H1 (cell line): Measurements from ENCODE around the gene NAA11. TPM values are rescaled to one million over a fixed set of nuclear protein-coding genes. Genes with fewer than 3 reads are reported as not detected.

ENCODE experiments used
- CTCF ChIA-PET: fragments of 300-600 bp; sonication (Branson Sonifier 250); formaldehyde crosslinking; loops from one replicate; lab custom pipeline; 2021; ENCODE audit not compliant: partially characterized antibody; lab: Charles Lee
- POLR2A ChIA-PET: fragments of 300-600 bp; sonication (Branson Sonifier 250); formaldehyde crosslinking; loops from one replicate; lab custom pipeline; 2021; ENCODE audit warnings: inconsistent platforms; ENCODE audit not compliant: partially characterized antibody; lab: Charles Lee
- DNase-seq, 2 experiments: peaks; one replicate each; pipeline versions ENCODE4 v3.0.0 to v3.0.0-alpha.2; 2010 to 2022; ENCODE audit warnings: low spot score in 2 of 2, low read depth in 1 of 2, mixed read lengths in 1 of 2
- FAIRE-seq: peaks from 2 replicates; lab custom pipeline; 2011; peaks lifted over from hg19 to GRCh38; lab: Jason Lieb, UNC
- H2AFZ ChIP-seq: 2 replicates; pipeline ENCODE4 v1.8.1; 2012; ENCODE audit warnings: low read length, inconsistent platforms
- H2AK5ac ChIP-seq: 2 replicates; pipeline ENCODE4 v1.6.1; 2013; ENCODE audit warnings: low read depth, low read length
- H2BK120ac ChIP-seq: replicated peaks from 2 replicates; pipeline ENCODE3; 2013; ENCODE audit warnings: low read depth, low read length, inconsistent platforms
- H2BK12ac ChIP-seq: 2 replicates; pipeline ENCODE4 v1.6.1; 2013; ENCODE audit warnings: low read depth, low read length
- H2BK15ac ChIP-seq: 2 replicates; pipeline ENCODE4 v1.6.1; 2013; ENCODE audit warnings: low read length
- H2BK20ac ChIP-seq: 2 replicates; pipeline ENCODE4 v1.6.1; 2013; ENCODE audit warnings: low read length
- H2BK5ac ChIP-seq: 2 replicates; pipeline ENCODE4 v1.6.1; 2013; ENCODE audit warnings: low read depth, low read length
- H3K14ac ChIP-seq: 2 replicates; pipeline ENCODE4 v1.6.1; 2013; ENCODE audit warnings: inconsistent platforms; ENCODE audit not compliant: insufficient read length
- H3K18ac ChIP-seq: 2 replicates; pipeline ENCODE4 v1.6.1; 2013; ENCODE audit warnings: low read length; ENCODE audit errors: extremely low read depth
- H3K23ac ChIP-seq: 2 replicates; pipeline ENCODE4 v1.6.1; 2013; ENCODE audit warnings: inconsistent platforms; ENCODE audit not compliant: insufficient read length
- H3K23me2 ChIP-seq: 2 replicates; pipeline ENCODE4 v1.6.1; 2013; ENCODE audit warnings: low read depth, low read length
- H3K27ac ChIP-seq: 2 replicates; pipeline ENCODE4 v1.6.1; 2011; ENCODE audit warnings: low read depth, low read length, inconsistent platforms
- H3K27me3 ChIP-seq, 4 experiments: replicated peaks in 1 of 4; 1 replicate in 1 of 4; 2 replicates in 3 of 4; pipeline versions ENCODE4 v1.6.1 to v1.8.1; 2011 to 2013; ENCODE audit warnings: low read length in 3 of 4, mild to moderate bottlenecking in 3 of 4, inconsistent platforms in 2 of 4, mixed read lengths in 2 of 4, moderate library complexity in 1 of 4; ENCODE audit not compliant: control insufficient read depth in 3 of 4, insufficient read depth in 3 of 4; ENCODE audit errors: extremely low read depth in 1 of 4
- H3K36me3 ChIP-seq, 4 experiments: 2 replicates each; pipeline versions ENCODE4 v1.6.1 to v1.8.1; 2011 to 2013; ENCODE audit warnings: mild to moderate bottlenecking in 4 of 4, low read length in 3 of 4, moderate library complexity in 2 of 4, control low read depth in 1 of 4, inconsistent platforms in 1 of 4; ENCODE audit not compliant: insufficient read depth in 4 of 4, control insufficient read depth in 2 of 4
- H3K4ac ChIP-seq: replicated peaks from 2 replicates; pipeline ENCODE3; 2013; ENCODE audit warnings: low read length, low read depth, mixed read lengths, inconsistent platforms; ENCODE audit not compliant: insufficient read length
- H3K4me1 ChIP-seq, 4 experiments: replicated peaks in 1 of 4; 1 replicate in 1 of 4; 2 replicates in 3 of 4; pipeline versions ENCODE4 v1.6.1 to v1.8.1; 2011 to 2013; ENCODE audit warnings: low read length in 3 of 4, inconsistent platforms in 2 of 4, mixed read lengths in 1 of 4; ENCODE audit not compliant: insufficient read depth in 4 of 4, control insufficient read depth in 3 of 4
- H3K4me2 ChIP-seq, 2 experiments: 2 replicates each; pipeline versions ENCODE4 v1.6.1 to v1.8.1; 2011 to 2013; ENCODE audit warnings: low read depth in 2 of 2, low read length in 2 of 2, control low read depth in 1 of 2, inconsistent platforms in 1 of 2, mild to moderate bottlenecking in 1 of 2; ENCODE audit not compliant: insufficient read depth in 1 of 2
- H3K4me3 ChIP-seq, 4 experiments: fragments of 200-600, 300-600 bp in 1 of 4; sonication (generic), shearing (Covaris generic), sonication (Bioruptor Twin) in 1 of 4; 2 replicates each; pipeline versions ENCODE4 v1.5.1 to v1.8.1; 2011 to 2016; ENCODE audit warnings: low read length in 4 of 4, low read depth in 3 of 4, control low read depth in 2 of 4, inconsistent platforms in 2 of 4, mild to moderate bottlenecking in 2 of 4, mixed read lengths in 1 of 4, moderate library complexity in 1 of 4; ENCODE audit not compliant: insufficient read depth in 2 of 4; ENCODE audit errors: extremely low read depth in 1 of 4
- H3K56ac ChIP-seq: replicated peaks from 2 replicates; pipeline ENCODE3; 2013; ENCODE audit warnings: low read depth, mild to moderate bottlenecking, mixed read lengths, low read length, inconsistent platforms; ENCODE audit not compliant: insufficient read length
- H3K79me1 ChIP-seq: 2 replicates; pipeline ENCODE4 v1.6.1; 2013; ENCODE audit warnings: low read depth, low read length, control low read depth
- H3K79me2 ChIP-seq, 2 experiments: 2 replicates each; pipeline versions ENCODE4 v1.6.1 to v1.8.1; 2012 to 2013; ENCODE audit warnings: low read length in 2 of 2, mild to moderate bottlenecking in 2 of 2, inconsistent platforms in 1 of 2; ENCODE audit not compliant: insufficient read depth in 2 of 2, control insufficient read depth in 1 of 2
- H3K9ac ChIP-seq, 4 experiments: replicated peaks in 1 of 4; 1 replicate in 1 of 4; 2 replicates in 3 of 4; pipeline versions ENCODE4 v1.6.1 to v1.8.1; 2011 to 2013; ENCODE audit warnings: low read depth in 3 of 4, low read length in 3 of 4, control low read depth in 2 of 4, mild to moderate bottlenecking in 2 of 4, moderate library complexity in 2 of 4, inconsistent platforms in 1 of 4; ENCODE audit errors: extremely low read depth in 1 of 4
- H3K9me3 ChIP-seq, 2 experiments: 2 replicates each; pipeline versions ENCODE4 v1.6.1 to v1.8.1; 2012 to 2013; ENCODE audit warnings: mild to moderate bottlenecking in 2 of 2, moderate library complexity in 2 of 2, control low read depth in 1 of 2, inconsistent platforms in 1 of 2, low read depth in 1 of 2, low read length in 1 of 2, mixed read lengths in 1 of 2; ENCODE audit not compliant: insufficient read depth in 2 of 2
- H4K20me1 ChIP-seq, 2 experiments: replicated peaks in 1 of 2; 2 replicates each; pipeline versions ENCODE3 to v1.8.1; 2011 to 2013; ENCODE audit warnings: inconsistent platforms in 2 of 2, low read length in 2 of 2, mild to moderate bottlenecking in 1 of 2; ENCODE audit not compliant: insufficient read depth in 2 of 2, control insufficient read depth in 1 of 2
- H4K5ac ChIP-seq: 2 replicates; pipeline ENCODE4 v1.6.1; 2013; ENCODE audit warnings: low read length, low read depth, mixed read lengths, inconsistent platforms; ENCODE audit not compliant: insufficient read length
- H4K8ac ChIP-seq: 2 replicates; pipeline ENCODE4 v1.8.0; 2013; ENCODE audit warnings: mild to moderate bottlenecking, moderate library complexity, low read length, inconsistent platforms; ENCODE audit not compliant: insufficient read depth; ENCODE audit errors: extremely low read depth
- H4K91ac ChIP-seq: replicated peaks from 2 replicates; pipeline ENCODE3; 2013; ENCODE audit warnings: low read length, mixed read lengths, inconsistent platforms; ENCODE audit not compliant: insufficient read length
- ASH2L ChIP-seq: fragments of 200-600, 300-600 bp; sonication (generic); IDR thresholded peaks from one replicate; pipeline ENCODE4 v1.7.1; 2017; ENCODE audit warnings: low read length
- BCL11A ChIP-seq, 2 experiments: IDR thresholded peaks; one replicate each; pipeline ENCODE4 v1.6.1; 2011; ENCODE audit warnings: low read depth in 2 of 2, low read length in 2 of 2, mild to moderate bottlenecking in 2 of 2
- BRCA1 ChIP-seq: IDR thresholded peaks from 2 replicates; pipeline ENCODE4 v1.6.1; 2012; ENCODE audit warnings: low read depth, low read length, improper control_type of control experiment
- EP300 ChIP-seq, 2 experiments: IDR thresholded peaks; 1 replicate in 1 of 2; 2 replicates in 1 of 2; pipeline ENCODE4 v1.6.1; 2011 to 2012; ENCODE audit warnings: low read depth in 2 of 2, low read length in 2 of 2, mild to moderate bottlenecking in 2 of 2, borderline replicate concordance in 1 of 2, inconsistent platforms in 1 of 2, moderate library complexity in 1 of 2
- KDM1A ChIP-seq: fragments of 200-600, 300-600 bp; sonication (generic); IDR thresholded peaks from 2 replicates; pipeline ENCODE4 v1.7.1; 2016; ENCODE audit warnings: mild to moderate bottlenecking, low read length, borderline replicate concordance
- NRF1 ChIP-seq: IDR thresholded peaks from 2 replicates; pipeline ENCODE4 v1.6.1; 2011; ENCODE audit warnings: mild to moderate bottlenecking, low read depth, low read length, improper control_type of control experiment
- PHF8 ChIP-seq: fragments of 200-600 bp; sonication (generic); conservative IDR thresholded peaks from 2 replicates; pipeline ENCODE4 v1.7.1; 2012; ENCODE audit warnings: low read depth, mild to moderate bottlenecking, inconsistent platforms, low read length, moderate library complexity
- SIRT6 ChIP-seq: IDR thresholded peaks from one replicate; pipeline ENCODE4 v1.7.1; 2012; ENCODE audit warnings: low read length, inconsistent platforms
- SIX5 ChIP-seq: IDR thresholded peaks from 2 replicates; pipeline ENCODE4 v1.6.1; 2011; ENCODE audit warnings: mild to moderate bottlenecking, low read depth, low read length
- SP1 ChIP-seq: IDR thresholded peaks from 2 replicates; pipeline ENCODE4 v1.6.1; 2011; ENCODE audit warnings: low read depth, low read length
- TAF1 ChIP-seq: IDR thresholded peaks from 2 replicates; pipeline ENCODE4 v1.6.1; 2011; ENCODE audit warnings: mild to moderate bottlenecking, low read depth, low read length
- TAF7 ChIP-seq: optimal IDR thresholded peaks from 2 replicates; pipeline ENCODE3; 2011; ENCODE audit warnings: low read depth, mild to moderate bottlenecking, inconsistent platforms, low read length, moderate library complexity, borderline replicate concordance
- TEAD4 ChIP-seq: IDR thresholded peaks from 2 replicates; pipeline ENCODE4 v1.6.1; 2012; ENCODE audit warnings: low read depth, low read length, inconsistent platforms, mixed read lengths
- WGBS, 2 experiments: shearing (Covaris generic) in 1 of 2; methylation state at CpG; one replicate each; pipeline versions ENCODE4 v1.1.6 to v1.1.7; 2013 to 2015; ENCODE audit warnings: low lambda C conversion rate in 2 of 2, mixed read lengths in 2 of 2, inconsistent platforms in 1 of 2, low coverage in 1 of 2, missing lambda C conversion rate in 1 of 2; ENCODE audit not compliant: insufficient replicate concordance in 2 of 2, insufficient coverage in 1 of 2, insufficient read length in 1 of 2; ENCODE audit errors: extremely low coverage in 1 of 2, missing lambda C conversion rate in 1 of 2; 5-methylcytosine and 5-hydroxymethylcytosine counted together
- polyA plus RNA-seq, 7 experiments: library from polyadenylated mRNA; depleted of rRNA in 3 of 7; stranded (reverse) in 5 of 7; unstranded in 2 of 7; fragments of >200 nt in 5 of 7; fragments of 200-250 nt in 2 of 7; gene quantifications; 1 replicate in 5 of 7; 2 replicates in 1 of 7; 4 replicates in 1 of 7; pipeline versions ENCODE4 v1.2.1 to v1.2.3, GENCODE V29; 2011 to 2013; ENCODE audit warnings: missing spikeins in 2 of 7, mixed read lengths in 2 of 7
- total RNA-seq: library from RNA; stranded (reverse); fragmentation: NEBNext Ultra II Directional; extraction: Animal tissue kit (Norgen Biotek cat#: 25700); gene quantifications from 2 replicates; pipeline ENCODE4 v1.2.1, GENCODE V29; 2021
- TF ChIP-seq, protein P1 (sequence below): IDR thresholded peaks from 2 replicates; pipeline ENCODE4 v1.6.1; 2012; ENCODE audit warnings: inconsistent platforms
- TF ChIP-seq, protein P2 (sequence below): IDR thresholded peaks from 2 replicates; pipeline ENCODE4 v1.6.1; 2012; ENCODE audit warnings: inconsistent platforms

NAA11 gene
- total and polyA plus RNA-seq, 2 of the 8 experiments (the other 6 are each of a cell fraction or from before 2014, with no cell fraction given), result not detected

- no peak overlapping the region for H3K14ac ChIP-seq
- H3K4me2 ChIP-seq, result no peak overlapping the region
- H3K23ac ChIP-seq, result no peak overlapping the region
- 89% methylated on average over 2 of the region's 2 CpGs; no CpG with 5 or more reads in 1 of the 2 experiments for WGBS, 2 experiments
- H2BK5ac ChIP-seq, result no peak overlapping the region
- no peak overlapping the region for H4K91ac ChIP-seq
- H4K20me1 ChIP-seq, result no peaks in the 10 kb centered on the region
- no peak overlapping the region for H3K56ac ChIP-seq
- H2AK5ac ChIP-seq, result no peak overlapping the region
- H2BK20ac ChIP-seq, result no peak overlapping the region
- H3K9me3 ChIP-seq, result no peaks in the 10 kb centered on the region
- H2BK120ac ChIP-seq, result no peak overlapping the region
- H2BK12ac ChIP-seq, result no peak overlapping the region
- H3K79me1 ChIP-seq, result no peaks in the 10 kb centered on the region
- no peak overlapping the region for H3K9ac ChIP-seq
- POLR2A ChIA-PET, result no interaction called here
- no peaks in the 10 kb centered on the region for H3K27me3 ChIP-seq
- no peak overlapping the region for H3K4ac ChIP-seq
- H3K36me3 ChIP-seq, result no peaks in the 10 kb centered on the region
- H3K27ac ChIP-seq, result no peak overlapping the region
- H3K18ac ChIP-seq, result no peak overlapping the region
- FAIRE-seq (no peak), DNase-seq (no peak)
- no peak overlapping the region for H3K4me3 ChIP-seq
- no peaks in the 10 kb centered on the region for H3K23me2 ChIP-seq
- H3K79me2 ChIP-seq, result no peaks in the 10 kb centered on the region
- no peak overlapping the region for H2AFZ ChIP-seq
- CTCF ChIA-PET, result no interaction called here
- no peaks in the 10 kb centered on the region for H3K4me1 ChIP-seq
- H4K5ac ChIP-seq, result no peak overlapping the region
- no peak overlapping the region for H4K8ac ChIP-seq
- H2BK15ac ChIP-seq, result no peak overlapping the region
- TF ChIP-seq SIX5 (no peak), KDM1A (no peak), BRCA1 (no peak), NRF1 (no peak), SIRT6 (no peak), TAF7 (no peak), BCL11A (IDR thresholded peaks at IDR 0.05; ENCODE audit: low read depth in 2 of 2, low read length in 2 of 2) (no peak), SP1 (no peak), PHF8 (no peak), TEAD4 (no peak), EP300 (IDR thresholded peaks at IDR 0.05; ENCODE audit: borderline replicate concordance in 1 of 2, low read depth in 2 of 2, low read length in 2 of 2) (no peak), TAF1 (no peak), ASH2L (no peak)
- TF ChIP-seq, protein P1, sequence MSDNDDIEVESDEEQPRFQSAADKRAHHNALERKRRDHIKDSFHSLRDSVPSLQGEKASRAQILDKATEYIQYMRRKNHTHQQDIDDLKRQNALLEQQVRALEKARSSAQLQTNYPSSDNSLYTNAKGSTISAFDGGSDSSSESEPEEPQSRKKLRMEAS, result no peak
- TF ChIP-seq, protein P2, sequence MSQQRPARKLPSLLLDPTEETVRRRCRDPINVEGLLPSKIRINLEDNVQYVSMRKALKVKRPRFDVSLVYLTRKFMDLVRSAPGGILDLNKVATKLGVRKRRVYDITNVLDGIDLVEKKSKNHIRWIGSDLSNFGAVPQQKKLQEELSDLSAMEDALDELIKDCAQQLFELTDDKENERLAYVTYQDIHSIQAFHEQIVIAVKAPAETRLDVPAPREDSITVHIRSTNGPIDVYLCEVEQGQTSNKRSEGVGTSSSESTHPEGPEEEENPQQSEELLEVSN, result no peak
Measured at GRCh38 chr4:79370026-79370425, 44.2 kb upstream of the NAA11 start.
